ENCODE results near the gene CDC5L. TPM values are rescaled to one million over a fixed set of nuclear protein-coding genes. Genes with fewer than 3 reads are reported as not detected.

Gene CDC5L
- total and polyA plus RNA-seq, 2 of the 13 experiments (the other 11 are each of a cell fraction or from before 2014, with no cell fraction given), result 11.0 to 34.2 TPM

DNA sequence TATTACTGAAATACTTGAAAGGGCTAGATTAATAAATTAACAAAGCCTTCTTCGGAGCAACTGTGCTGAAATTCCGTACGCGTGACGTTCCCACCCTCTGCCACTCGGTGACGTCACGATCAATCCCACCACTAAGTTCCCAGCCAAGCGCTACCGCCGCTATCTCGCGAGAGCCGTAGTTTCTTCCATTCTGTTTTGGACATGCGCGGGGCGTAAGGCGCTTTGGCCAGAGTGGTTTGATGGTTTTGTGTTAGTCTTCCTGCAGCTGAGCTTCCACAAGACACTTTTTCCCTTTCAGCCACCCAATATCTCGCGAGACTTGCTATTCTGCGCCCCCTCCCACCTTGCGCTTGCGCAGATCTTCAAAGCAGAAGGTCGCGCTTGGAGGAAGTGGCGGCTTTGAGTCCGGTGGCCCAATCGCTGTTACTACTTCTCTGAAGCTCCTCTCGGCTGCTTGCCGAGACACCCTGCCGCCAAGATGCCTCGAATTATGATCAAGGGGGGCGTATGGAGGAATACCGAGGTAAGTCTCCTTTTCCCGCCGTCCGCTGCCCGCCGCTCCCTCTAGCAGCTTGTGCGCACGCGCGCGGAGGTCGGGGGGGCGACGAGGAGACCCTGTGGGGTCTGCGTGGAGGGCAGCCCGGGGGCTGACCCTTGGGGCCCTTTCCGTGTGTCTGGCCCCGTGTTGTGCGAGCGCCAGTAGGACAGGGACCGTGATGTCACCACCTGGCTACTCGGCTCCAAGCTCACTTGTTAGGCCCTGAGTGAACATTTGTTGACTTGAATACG lies at the start of gene CDC5L (continued):
- TF ChIP-seq SOX13 (IDR thresholded peaks at IDR 0.05) (no peak), SOX13 (CRISPR knock-in tag; conservative IDR thresholded peaks at IDR 0.05 in 1 of 2, IDR thresholded peaks at IDR 0.05 in 1 of 2) (peak in 1 of 2 experiments; percentile 28; a peak in 1 of 4 replicates), SYNCRIP (IDR thresholded peaks at IDR 0.05; ENCODE audit: insufficient read depth, low read depth, low read length) (no peak), PHF21A (CRISPR knock-in tag; IDR thresholded peaks at IDR 0.05) (peak; percentile 63; the same call in 1 of the 2 replicates), MEIS1 (CRISPR knock-in tag; IDR thresholded peaks at IDR 0.05; ENCODE audit: borderline replicate concordance) (no peak; the same call in 1 of the 2 replicates), HOXA5 (CRISPR knock-in tag; IDR thresholded peaks at IDR 0.05) (0 out of 2 replicates have a peak, but pooled peaks have one; percentile 66), CREM (IDR thresholded peaks at IDR 0.05) (peak; percentile 97), CREM (CRISPR knock-in tag; IDR thresholded peaks at IDR 0.05) (no peak), RNF2 (conservative IDR thresholded peaks at IDR 0.05; ENCODE audit: low read depth) (peak; percentile 96), XRCC5 (optimal IDR thresholded peaks at IDR 0.05; ENCODE audit: low read length) (peak; percentile 39), AGO2 (optimal IDR thresholded peaks at IDR 0.05; ENCODE audit: low read depth, low read length) (peak; percentile 75), ZNF24 (IDR thresholded peaks at IDR 0.05) (no peak), KMT2A (CRISPR knock-in tag; IDR thresholded peaks at IDR 0.05) (peak; percentile 86), HOXA9 (CRISPR knock-in tag; IDR thresholded peaks at IDR 0.05; ENCODE audit: borderline replicate concordance) (peak; percentile 65; the same call in 1 of the 2 replicates), BORCS8-MEF2B (CRISPR knock-in tag; IDR thresholded peaks at IDR 0.05) (peak; percentile 93), CENPT (CRISPR knock-in tag; IDR thresholded peaks at IDR 0.05; ENCODE audit: low read depth) (no peak), SALL1 (CRISPR knock-in tag; IDR thresholded peaks at IDR 0.05) (peak; percentile 95), IRX3 (CRISPR knock-in tag; IDR thresholded peaks at IDR 0.05; ENCODE audit: borderline replicate concordance, low read depth) (peak; percentile 76; the same call in 1 of the 2 replicates), HNRNPL (IDR thresholded peaks at IDR 0.05; ENCODE audit: low read depth, low read length) (0 out of 2 replicates have a peak, but pooled peaks have one; percentile 55), ZNF512B (CRISPR knock-in tag; IDR thresholded peaks at IDR 0.05; ENCODE audit: borderline replicate concordance) (no peak), ZFP37 (CRISPR knock-in tag; IDR thresholded peaks at IDR 0.05; ENCODE audit: borderline replicate concordance) (peak; percentile 64), HOXD1 (CRISPR knock-in tag; IDR thresholded peaks at IDR 0.05) (0 out of 2 replicates have a peak, but pooled peaks have one; percentile 26), ZNF333 (CRISPR knock-in tag; IDR thresholded peaks at IDR 0.05; ENCODE audit: borderline replicate concordance) (peak; percentile 96), PPARG (CRISPR knock-in tag; conservative IDR thresholded peaks at IDR 0.05) (peak; percentile 22; the same call in 1 of the 2 replicates), KDM5A (IDR thresholded peaks at IDR 0.05; ENCODE audit: borderline replicate concordance, low read length) (peak; percentile 93)
- TF ChIP-seq, protein P1, sequence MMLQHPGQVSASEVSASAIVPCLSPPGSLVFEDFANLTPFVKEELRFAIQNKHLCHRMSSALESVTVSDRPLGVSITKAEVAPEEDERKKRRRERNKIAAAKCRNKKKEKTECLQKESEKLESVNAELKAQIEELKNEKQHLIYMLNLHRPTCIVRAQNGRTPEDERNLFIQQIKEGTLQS (CRISPR knock-in tag; IDR thresholded peaks at IDR 0.05), result peak; percentile 51; the same call in 1 of the 2 replicates
